Urothelium cell line (cell line): ENCODE measurements around the gene TBX6.
"Not testable (repeated sequence)": the region's sequence is repeated elsewhere in the genome, so short reads cannot be mapped to it uniquely, and the experiment has no call there.

Experiments
- DNase-seq: peaks from one replicate; pipeline ENCODE4 v3.0.0; 2011; ENCODE audit warnings: low spot score, mixed read lengths
- FAIRE-seq: peaks from 2 replicates; lab custom pipeline; 2011; peaks lifted over from hg19 to GRCh38; lab: Jason Lieb, UNC

The TBX6 gene

GRCh38 chr16:30041841-30042240 is 49.9 kb downstream of the TBX6 start:
- DNase-seq (no peak), FAIRE-seq (no peak)

- DNase-seq, FAIRE-seq: not testable (repeated sequence)
Measured at GRCh38 chr16:30040690-30041089, 51.0 kb downstream of the TBX6 start.

- DNase-seq (no peak), FAIRE-seq (no peak)
Measured at GRCh38 chr16:30040221-30040620, 51.5 kb downstream of the TBX6 start.
